H1 (cell line): ENCODE data around the gene PA2G4.

Experiments used
- CHD2 ChIP-seq: IDR thresholded peaks from 2 replicates; pipeline ENCODE4 v1.6.1; 2012; ENCODE audit warnings: low read length, improper control_type of control experiment
- CTCF ChIP-seq, 3 experiments: IDR thresholded peaks; 1 replicate in 2 of 3; 2 replicates in 1 of 3; pipeline versions ENCODE4 v1.5.1 to v1.6.1; 2011; ENCODE audit warnings: low read length in 3 of 3, mild to moderate bottlenecking in 3 of 3, inconsistent platforms in 2 of 3, low read depth in 1 of 3, moderate library complexity in 1 of 3; ENCODE audit not compliant: insufficient read depth in 1 of 3; ENCODE audit errors: control extremely low read depth in 1 of 3
- POLR2A ChIP-seq, 2 experiments: IDR thresholded peaks; 1 replicate in 1 of 2; 2 replicates in 1 of 2; pipeline ENCODE4 v1.6.1; 2011; ENCODE audit warnings: low read depth in 2 of 2, low read length in 2 of 2, mild to moderate bottlenecking in 2 of 2; ENCODE audit errors: control extremely low read depth in 1 of 2

GRCh38 chr12:56086608-56087007, 17.8 kb upstream of the PA2G4 start:
- TF ChIP-seq CHD2, result no peak
- no peak for TF ChIP-seq CTCF (IDR thresholded peaks at IDR 0.05; ENCODE audit: control extremely low read depth in 1 of 3, insufficient read depth in 1 of 3, low read depth in 1 of 3, low read length in 3 of 3)
- no peak for TF ChIP-seq POLR2A (IDR thresholded peaks at IDR 0.05; ENCODE audit: control extremely low read depth in 1 of 2, low read depth in 2 of 2, low read length in 2 of 2)
